Measurements from ENCODE around the gene CAPZA1.

The CAPZA1 gene

GRCh38 chr1:112677501-112677900, 57.9 kb downstream of the CAPZA1 start:
- DNase-seq (ENCODE audit: low spot score) = no peak

GRCh38 chr1:112678605-112679004, 59.0 kb downstream of the CAPZA1 start:
- DNase-seq (ENCODE audit: low spot score) = no peak

- no peak for DNase-seq (ENCODE audit: low spot score)
Observed at GRCh38 chr1:112685913-112686312, 66.3 kb downstream of the CAPZA1 start.

GRCh38 chr1:112686417-112686816, 66.8 kb downstream of the CAPZA1 start:
- DNase-seq (ENCODE audit: low spot score) = no peak

GRCh38 chr1:112686835-112687234, 67.2 kb downstream of the CAPZA1 start:
- no peak for DNase-seq (ENCODE audit: low spot score)

GRCh38 chr1:112687361-112687760, 67.7 kb downstream of the CAPZA1 start:
- DNase-seq (ENCODE audit: low spot score) = no peak

GRCh38 chr1:112687785-112688496, 68.3 kb downstream of the CAPZA1 start:
- no peak for DNase-seq (ENCODE audit: low spot score)

GRCh38 chr1:112688781-112689193, 69.2 kb downstream of the CAPZA1 start:
- DNase-seq (ENCODE audit: low spot score) = no peak

- DNase-seq (ENCODE audit: low spot score) = no peak
Observed at GRCh38 chr1:112689196-112689841, 69.7 kb downstream of the CAPZA1 start.

- DNase-seq (ENCODE audit: low spot score) = no peak
Observed at GRCh38 chr1:112689842-112690237, 70.2 kb downstream of the CAPZA1 start.

GRCh38 chr1:112692681-112693080, 73.0 kb downstream of the CAPZA1 start:
- no peak for DNase-seq (ENCODE audit: low spot score)

- no peak for DNase-seq (ENCODE audit: low spot score)
Observed at GRCh38 chr1:112693821-112694220, 74.2 kb downstream of the CAPZA1 start.

- DNase-seq (ENCODE audit: low spot score) = no peak
Observed at GRCh38 chr1:112694363-112694929, 74.8 kb downstream of the CAPZA1 start.

- no peak for DNase-seq (ENCODE audit: low spot score)
Observed at GRCh38 chr1:112695276-112695675, 75.6 kb downstream of the CAPZA1 start.

- no peak for DNase-seq (ENCODE audit: low spot score)
Observed at GRCh38 chr1:112696578-112697314, 77.1 kb downstream of the CAPZA1 start.

GRCh38 chr1:112697781-112698201, 78.2 kb downstream of the CAPZA1 start:
- DNase-seq (ENCODE audit: low spot score) = no peak

- DNase-seq (ENCODE audit: low spot score) = no peak
Observed at GRCh38 chr1:112698366-112699310, 79.0 kb downstream of the CAPZA1 start.

- no peak for DNase-seq (ENCODE audit: low spot score)
Observed at GRCh38 chr1:112699425-112700144, 80.0 kb downstream of the CAPZA1 start.

- peak; percentile 92 for DNase-seq (ENCODE audit: low spot score)
Observed at GRCh38 chr1:112700290-112701226, 80.9 kb downstream of the CAPZA1 start.
